IMR-90 (cell line): ENCODE measurements around the gene LSG1. TPM values are rescaled to one million over a fixed set of nuclear protein-coding genes. Genes with fewer than 3 reads are reported as not detected.

Experiments
- ATAC-seq: fragments of 200-7000 bp; cut with Tn5 transposase; 2 replicates; pipeline ENCODE4 v1.9.1; 2020; ENCODE audit warnings: low read depth, mild to moderate bottlenecking, moderate library complexity
- BruUV-seq: library from RNA; stranded (reverse); fragments of 400-500 nt; replicated peaks from 2 replicates; lab custom pipeline; 2021; lab: Mats Ljungman, UMichigan
- CTCF ChIA-PET: fragments of 300-600 bp; formaldehyde crosslinking; extraction: SDS; loops from one replicate; lab custom pipeline; 2021; ENCODE audit warnings: antibody characterized with exemption; lab: Yijun Ruan, JAX
- POLR2A ChIA-PET: fragments of 300-600 bp; sonication (Branson Sonifier 250); formaldehyde crosslinking; loops from one replicate; lab custom pipeline; 2022; ENCODE audit warnings: antibody characterized with exemption; ENCODE audit not compliant: unreplicated experiment; lab: Charles Lee
- DNase-seq: peaks from one replicate; pipeline ENCODE4 v3.0.0; 2013
- H2AFZ ChIP-seq: replicated peaks from 2 replicates; pipeline ENCODE3; 2013; ENCODE audit warnings: low read length, mild to moderate bottlenecking; ENCODE audit not compliant: poor library complexity
- H2AK5ac ChIP-seq: 2 replicates; pipeline ENCODE4 v1.6.1; 2013; ENCODE audit warnings: low read depth, low read length, inconsistent platforms
- H2AK9ac ChIP-seq: replicated peaks from 2 replicates; pipeline ENCODE3; 2013; ENCODE audit warnings: mild to moderate bottlenecking, low read depth, low read length, moderate library complexity; ENCODE audit not compliant: poor library complexity
- H2BK120ac ChIP-seq: 2 replicates; pipeline ENCODE4 v1.6.1; 2013; ENCODE audit warnings: low read depth, low read length, inconsistent platforms
- H2BK15ac ChIP-seq: 3 replicates; pipeline ENCODE4 v1.6.1; 2013; ENCODE audit warnings: low read depth, low read length, inconsistent platforms
- H2BK20ac ChIP-seq: 2 replicates; pipeline ENCODE4 v1.6.1; 2013; ENCODE audit warnings: low read depth, mild to moderate bottlenecking, inconsistent platforms, low read length, moderate library complexity
- H2BK5ac ChIP-seq: 2 replicates; pipeline ENCODE4 v1.6.1; 2013; ENCODE audit warnings: mild to moderate bottlenecking, low read depth, low read length, inconsistent platforms; ENCODE audit not compliant: poor library complexity, severe bottlenecking
- H3K14ac ChIP-seq: replicated peaks from 2 replicates; pipeline ENCODE4 v1.6.1; 2013; ENCODE audit warnings: low read depth, low read length, inconsistent platforms
- H3K18ac ChIP-seq: 2 replicates; pipeline ENCODE4 v1.6.1; 2013; ENCODE audit warnings: low read depth, low read length, control low read depth
- H3K23ac ChIP-seq: 2 replicates; pipeline ENCODE4 v1.6.1; 2013; ENCODE audit warnings: low read depth, low read length, inconsistent platforms
- H3K27ac ChIP-seq: 2 replicates; pipeline ENCODE4 v1.5.1; 2013; ENCODE audit warnings: mild to moderate bottlenecking, control low read depth, low read length; ENCODE audit not compliant: insufficient read depth
- H3K27me3 ChIP-seq: 2 replicates; pipeline ENCODE4 v1.6.1; 2013; ENCODE audit warnings: low read length; ENCODE audit not compliant: control insufficient read depth, insufficient read depth
- H3K36me3 ChIP-seq: 2 replicates; pipeline ENCODE4 v1.6.1; 2013; ENCODE audit warnings: low read length, mixed read lengths; ENCODE audit not compliant: control insufficient read depth, insufficient read depth
- H3K4ac ChIP-seq: 2 replicates; pipeline ENCODE4 v1.6.1; 2013; ENCODE audit warnings: low read depth, low read length, inconsistent platforms
- H3K4me1 ChIP-seq: 2 replicates; pipeline ENCODE4 v1.6.1; 2013; ENCODE audit warnings: low read length, mixed read lengths; ENCODE audit not compliant: control insufficient read depth, insufficient read depth
- H3K4me2 ChIP-seq: 2 replicates; pipeline ENCODE4 v1.6.1; 2013; ENCODE audit warnings: low read depth, mild to moderate bottlenecking, control low read depth, low read length, moderate library complexity
- H3K4me3 ChIP-seq: 2 replicates; pipeline ENCODE4 v1.5.1; 2013; ENCODE audit warnings: low read depth, mild to moderate bottlenecking, control low read depth, low read length, moderate library complexity; ENCODE audit not compliant: insufficient read depth
- H3K56ac ChIP-seq: 2 replicates; pipeline ENCODE4 v1.6.1; 2013; ENCODE audit warnings: low read length, inconsistent platforms; ENCODE audit not compliant: insufficient read depth; ENCODE audit errors: extremely low read depth
- H3K79me1 ChIP-seq, 2 experiments: 2 replicates each; pipeline ENCODE4 v1.6.1; 2013; ENCODE audit warnings: low read length in 2 of 2, inconsistent platforms in 1 of 2, low read depth in 1 of 2
- H3K9ac ChIP-seq: 2 replicates; pipeline ENCODE4 v1.6.1; 2013; ENCODE audit warnings: low read depth, low read length, control low read depth
- H3K9me1 ChIP-seq: 2 replicates; pipeline ENCODE4 v1.6.1; 2013; ENCODE audit warnings: low read length, inconsistent platforms; ENCODE audit not compliant: insufficient read depth
- H3K9me3 ChIP-seq: 2 replicates; pipeline ENCODE4 v1.6.1; 2013; ENCODE audit warnings: low read length; ENCODE audit not compliant: control insufficient read depth, insufficient read depth
- H4K20me1 ChIP-seq: 2 replicates; pipeline ENCODE4 v1.6.1; 2013; ENCODE audit warnings: low read length, inconsistent platforms; ENCODE audit not compliant: insufficient read depth
- H4K5ac ChIP-seq: 2 replicates; pipeline ENCODE4 v1.6.1; 2013; ENCODE audit warnings: mild to moderate bottlenecking, low read depth, low read length, control low read depth
- H4K8ac ChIP-seq, 2 experiments: 2 replicates each; pipeline ENCODE4 v1.6.1; 2013; ENCODE audit warnings: low read depth in 2 of 2, low read length in 2 of 2, control low read depth in 1 of 2, inconsistent platforms in 1 of 2
- H4K91ac ChIP-seq: 2 replicates; pipeline ENCODE4 v1.6.1; 2013; ENCODE audit warnings: low read depth, low read length, inconsistent platforms; ENCODE audit not compliant: insufficient read depth
- BHLHE40 ChIP-seq: fragments of 150-350 bp; IDR thresholded peaks from 2 replicates; pipeline ENCODE4 v1.6.1; 2016; ENCODE audit warnings: mild to moderate bottlenecking, low read depth, low read length
- CEBPB ChIP-seq: IDR thresholded peaks from 2 replicates; pipeline ENCODE4 v1.6.1; 2012; ENCODE audit warnings: low read depth, low read length, improper control_type of control experiment
- FOS ChIP-seq: fragments of 150-350 bp; IDR thresholded peaks from 2 replicates; pipeline ENCODE4 v1.6.1; 2016; ENCODE audit warnings: low read depth, low read length
- MAFK ChIP-seq: IDR thresholded peaks from 2 replicates; pipeline ENCODE4 v1.6.1; 2012; ENCODE audit warnings: low read depth, low read length, improper control_type of control experiment
- MAZ ChIP-seq: IDR thresholded peaks from 2 replicates; pipeline ENCODE4 v1.6.1; 2012; ENCODE audit warnings: low read depth, mild to moderate bottlenecking, low read length, improper control_type of control experiment, moderate library complexity, borderline replicate concordance
- MXI1 ChIP-seq: IDR thresholded peaks from 2 replicates; pipeline ENCODE4 v1.6.1; 2012; ENCODE audit warnings: low read depth, mild to moderate bottlenecking, low read length, moderate library complexity, borderline replicate concordance
- NFE2L2 ChIP-seq: fragments of 150-350 bp; IDR thresholded peaks from 2 replicates; pipeline ENCODE4 v1.6.1; 2016; ENCODE audit warnings: low read depth, mild to moderate bottlenecking, low read length
- POLR2A ChIP-seq: IDR thresholded peaks from 2 replicates; pipeline ENCODE4 v1.6.1; 2012; ENCODE audit warnings: mild to moderate bottlenecking, low read depth, low read length
- RAD21 ChIP-seq: IDR thresholded peaks from 2 replicates; pipeline ENCODE4 v1.6.1; 2012; ENCODE audit warnings: low read length, improper control_type of control experiment
- RCOR1 ChIP-seq: IDR thresholded peaks from 2 replicates; pipeline ENCODE4 v1.6.1; 2012; ENCODE audit warnings: mild to moderate bottlenecking, low read length, improper control_type of control experiment; ENCODE audit not compliant: insufficient replicate concordance
- RFX5 ChIP-seq: IDR thresholded peaks from 2 replicates; pipeline ENCODE4 v1.8.0; 2012; ENCODE audit warnings: low read depth, mild to moderate bottlenecking, low read length, moderate library complexity
- SMC3 ChIP-seq: fragments of 150-350 bp; IDR thresholded peaks from 2 replicates; pipeline ENCODE4 v1.6.1; 2016; ENCODE audit warnings: low read depth, mild to moderate bottlenecking, antibody characterized with exemption, low read length, moderate library complexity
- WGBS, 2 experiments: methylation state at CpG; one replicate each; pipeline versions ENCODE4 v1.1.5 to v1.1.7; 2013; ENCODE audit warnings: missing lambda C conversion rate in 2 of 2; ENCODE audit not compliant: insufficient read length in 1 of 2; ENCODE audit errors: extremely low coverage in 2 of 2; 5-methylcytosine and 5-hydroxymethylcytosine counted together
- dilution Hi-C: fragments of 300-500 bp; cut with HindIII; formaldehyde crosslinking; loops from one replicate; pipeline ENCODE4 v1.14.3; 2018; ENCODE audit warnings: low sequenced_read_pairs; ENCODE audit not compliant: unreplicated experiment
- in situ Hi-C: fragments of 300-500 bp; cut with MboI; formaldehyde crosslinking; loops from 3 replicates; pipeline ENCODE4 v1.14.3; 2019; ENCODE audit warnings: low sequenced_read_pairs, inconsistent platforms, mixed read lengths
- intact Hi-C: fragments of 100-400 bp; cut with micrococcal nuclease; formaldehyde crosslinking; loops from 2 replicates; pipeline ENCODE4 v1.10.0; 2022
- polyA plus RNA-seq, 3 experiments: library from polyadenylated mRNA; depleted of rRNA; stranded (reverse); fragments of >200 nt; gene quantifications; 2 replicates each; pipeline ENCODE4 v1.2.3, GENCODE V29; 2012; ENCODE audit warnings: low replicate concordance in 1 of 3
- total RNA-seq: library from RNA; depleted of rRNA; stranded (reverse); fragments of >200 nt; gene quantifications from 2 replicates; pipeline ENCODE4 v1.2.3, GENCODE V29; 2012
- TF ChIP-seq, protein P1 (sequence below): conservative IDR thresholded peaks from 2 replicates; pipeline ENCODE4 v1.5.1; 2012; ENCODE audit warnings: mild to moderate bottlenecking, low read depth, low read length, improper control_type of control experiment
- TF ChIP-seq, protein P2 (sequence below): fragments of 150-350 bp; IDR thresholded peaks from 2 replicates; pipeline ENCODE4 v1.6.1; 2017; ENCODE audit warnings: mild to moderate bottlenecking, antibody characterized with exemption, low read length, low read depth
- TF ChIP-seq, protein P3 (sequence below): fragments of 150-350 bp; IDR thresholded peaks from 2 replicates; pipeline ENCODE4 v1.6.1; 2016; ENCODE audit warnings: low read depth, mild to moderate bottlenecking, low read length, moderate library complexity, borderline replicate concordance

The LSG1 gene
- total and polyA plus RNA-seq, 2 of the 4 experiments (the other 2 are of a cell fraction), result 26.8 to 45.2 TPM

DNA sequence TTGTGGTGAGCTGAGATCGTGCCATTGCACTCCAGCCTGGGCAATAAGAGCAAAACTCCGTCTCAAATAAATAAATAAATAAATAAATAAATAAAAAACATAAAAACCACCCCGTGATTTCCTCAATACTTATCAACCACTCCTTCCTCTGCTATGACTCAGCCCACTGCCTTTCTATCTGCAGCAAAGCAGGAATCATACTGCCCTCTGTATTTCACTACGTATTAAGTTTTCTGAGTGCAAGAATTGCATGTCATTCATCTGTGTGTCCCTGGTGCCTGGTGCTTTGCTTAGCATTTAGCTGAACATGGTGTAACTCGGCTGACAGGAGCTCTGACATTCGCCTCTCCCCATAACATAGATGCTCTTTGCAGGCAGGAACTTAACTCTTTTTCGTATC, 7.1 kb downstream of the LSG1 start:
- intact Hi-C loops, result no loop called here
- no peaks in the 10 kb centered on the region for H4K20me1 ChIP-seq
- no peaks in the 10 kb centered on the region; the same call in 1 of the 2 replicates for H3K4me1 ChIP-seq
- H3K56ac ChIP-seq, result no peak overlapping the region
- H4K8ac ChIP-seq, result no peak overlapping the region
- no peak overlapping the region for H3K27ac ChIP-seq
- H3K4me3 ChIP-seq, result no peak overlapping the region
- no peak overlapping the region for H3K14ac ChIP-seq
- H3K9me1 ChIP-seq, result no peaks in the 10 kb centered on the region
- H3K9ac ChIP-seq, result no peak overlapping the region
- no peak overlapping the region for H4K91ac ChIP-seq
- no peak overlapping the region for H2AFZ ChIP-seq
- no peak overlapping the region for H3K18ac ChIP-seq
- ChIA-PET POLR2A (no interaction called here), CTCF (no interaction called here)
- no peak overlapping the region for H2AK5ac ChIP-seq
- dilution Hi-C loops, result no loop called here
- BruUV-seq, result no TSS peak
- H2BK20ac ChIP-seq, result no peak overlapping the region
- no peaks in the 10 kb centered on the region for H3K9me3 ChIP-seq
- H3K4ac ChIP-seq, result no peak overlapping the region
- no peak overlapping the region for H2BK5ac ChIP-seq
- H2BK120ac ChIP-seq, result no peak overlapping the region
- H2BK15ac ChIP-seq, result no peak overlapping the region
- peaks cover 15 to 17% of the 10 kb centered on the region in 2 experiments; a peak in 3 of 4 replicates for H3K79me1 ChIP-seq
- ATAC-seq, result no peak
- H3K36me3 ChIP-seq, result peaks cover 19% of the 10 kb centered on the region
- H3K23ac ChIP-seq, result no peak overlapping the region
- DNase-seq, result no peak
- H2AK9ac ChIP-seq, result no peak overlapping the region
- TF ChIP-seq RAD21 (no peak), POLR2A (no peak), RFX5 (no peak), BHLHE40 (no peak), CEBPB (no peak), NFE2L2 (no peak), FOS (no peak), MAZ (no peak), MAFK (no peak), MXI1 (no peak), SMC3 (no peak), RCOR1 (no peak)
- TF ChIP-seq, protein P1, sequence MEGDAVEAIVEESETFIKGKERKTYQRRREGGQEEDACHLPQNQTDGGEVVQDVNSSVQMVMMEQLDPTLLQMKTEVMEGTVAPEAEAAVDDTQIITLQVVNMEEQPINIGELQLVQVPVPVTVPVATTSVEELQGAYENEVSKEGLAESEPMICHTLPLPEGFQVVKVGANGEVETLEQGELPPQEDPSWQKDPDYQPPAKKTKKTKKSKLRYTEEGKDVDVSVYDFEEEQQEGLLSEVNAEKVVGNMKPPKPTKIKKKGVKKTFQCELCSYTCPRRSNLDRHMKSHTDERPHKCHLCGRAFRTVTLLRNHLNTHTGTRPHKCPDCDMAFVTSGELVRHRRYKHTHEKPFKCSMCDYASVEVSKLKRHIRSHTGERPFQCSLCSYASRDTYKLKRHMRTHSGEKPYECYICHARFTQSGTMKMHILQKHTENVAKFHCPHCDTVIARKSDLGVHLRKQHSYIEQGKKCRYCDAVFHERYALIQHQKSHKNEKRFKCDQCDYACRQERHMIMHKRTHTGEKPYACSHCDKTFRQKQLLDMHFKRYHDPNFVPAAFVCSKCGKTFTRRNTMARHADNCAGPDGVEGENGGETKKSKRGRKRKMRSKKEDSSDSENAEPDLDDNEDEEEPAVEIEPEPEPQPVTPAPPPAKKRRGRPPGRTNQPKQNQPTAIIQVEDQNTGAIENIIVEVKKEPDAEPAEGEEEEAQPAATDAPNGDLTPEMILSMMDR, result no peak
- TF ChIP-seq, protein P2, sequence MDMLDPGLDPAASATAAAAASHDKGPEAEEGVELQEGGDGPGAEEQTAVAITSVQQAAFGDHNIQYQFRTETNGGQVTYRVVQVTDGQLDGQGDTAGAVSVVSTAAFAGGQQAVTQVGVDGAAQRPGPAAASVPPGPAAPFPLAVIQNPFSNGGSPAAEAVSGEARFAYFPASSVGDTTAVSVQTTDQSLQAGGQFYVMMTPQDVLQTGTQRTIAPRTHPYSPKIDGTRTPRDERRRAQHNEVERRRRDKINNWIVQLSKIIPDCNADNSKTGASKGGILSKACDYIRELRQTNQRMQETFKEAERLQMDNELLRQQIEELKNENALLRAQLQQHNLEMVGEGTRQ, result no peak
- TF ChIP-seq, protein P3, sequence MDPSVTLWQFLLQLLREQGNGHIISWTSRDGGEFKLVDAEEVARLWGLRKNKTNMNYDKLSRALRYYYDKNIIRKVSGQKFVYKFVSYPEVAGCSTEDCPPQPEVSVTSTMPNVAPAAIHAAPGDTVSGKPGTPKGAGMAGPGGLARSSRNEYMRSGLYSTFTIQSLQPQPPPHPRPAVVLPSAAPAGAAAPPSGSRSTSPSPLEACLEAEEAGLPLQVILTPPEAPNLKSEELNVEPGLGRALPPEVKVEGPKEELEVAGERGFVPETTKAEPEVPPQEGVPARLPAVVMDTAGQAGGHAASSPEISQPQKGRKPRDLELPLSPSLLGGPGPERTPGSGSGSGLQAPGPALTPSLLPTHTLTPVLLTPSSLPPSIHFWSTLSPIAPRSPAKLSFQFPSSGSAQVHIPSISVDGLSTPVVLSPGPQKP, result no peak
- H3K27me3 ChIP-seq, result no peaks in the 10 kb centered on the region
- no peak overlapping the region for H3K4me2 ChIP-seq
- no CpG with 5 or more reads among the region's 7 CpGs for WGBS, 2 experiments
- in situ Hi-C loops, result no loop called here
- H4K5ac ChIP-seq, result no peak overlapping the region
